Measurements from ENCODE around the gene SEMA3G.

Gene SEMA3G

GRCh38 chr3:52401551-52401950 lies 43.4 kb downstream of the SEMA3G start:
- no peak overlapping the region for H3K27ac ChIP-seq
- TF ChIP-seq ZFX (IDR thresholded peaks at IDR 0.05; ENCODE audit: borderline replicate concordance), result no peak
- no peak for TF ChIP-seq CTCF (IDR thresholded peaks at IDR 0.05)

GRCh38 chr3:52401021-52401420 lies 43.9 kb downstream of the SEMA3G start:
- TF ChIP-seq CTCF (IDR thresholded peaks at IDR 0.05) (no peak), ZFX (IDR thresholded peaks at IDR 0.05; ENCODE audit: borderline replicate concordance) (no peak)
- H3K27ac ChIP-seq, result no peak overlapping the region

- no peak overlapping the region for H3K27ac ChIP-seq
- TF ChIP-seq ZFX (IDR thresholded peaks at IDR 0.05; ENCODE audit: borderline replicate concordance) (no peak), CTCF (IDR thresholded peaks at IDR 0.05) (no peak)
Observed at GRCh38 chr3:52400275-52400793, 44.6 kb downstream of the SEMA3G start.

GRCh38 chr3:52399593-52399992 lies 45.3 kb downstream of the SEMA3G start:
- TF ChIP-seq ZFX (IDR thresholded peaks at IDR 0.05; ENCODE audit: borderline replicate concordance) (no peak), CTCF (IDR thresholded peaks at IDR 0.05) (no peak)
- no peak overlapping the region for H3K27ac ChIP-seq

GRCh38 chr3:52399131-52399530 lies 45.8 kb downstream of the SEMA3G start:
- H3K27ac ChIP-seq, result no peak overlapping the region
- TF ChIP-seq CTCF (IDR thresholded peaks at IDR 0.05), result no peak
- TF ChIP-seq ZFX (IDR thresholded peaks at IDR 0.05; ENCODE audit: borderline replicate concordance), result no peak

GRCh38 chr3:52398670-52399081 lies 46.2 kb downstream of the SEMA3G start:
- H3K27ac ChIP-seq, result no peak overlapping the region
- TF ChIP-seq ZFX (IDR thresholded peaks at IDR 0.05; ENCODE audit: borderline replicate concordance), result no peak
- TF ChIP-seq CTCF (IDR thresholded peaks at IDR 0.05), result no peak

- TF ChIP-seq ZFX (IDR thresholded peaks at IDR 0.05; ENCODE audit: borderline replicate concordance) (no peak), CTCF (IDR thresholded peaks at IDR 0.05) (no peak)
- no peak overlapping the region for H3K27ac ChIP-seq
Observed at GRCh38 chr3:52397676-52398399, 47.1 kb downstream of the SEMA3G start.
